ENCODE results near the gene SLX4IP.

Gene SLX4IP

GRCh38 chr20:10466325-10466724, 31.2 kb downstream of the SLX4IP start:
- no peak for DNase-seq (ENCODE audit: low read depth, low spot score)

GRCh38 chr20:10466855-10467254, 31.8 kb downstream of the SLX4IP start:
- no peak for DNase-seq (ENCODE audit: low read depth, low spot score)

DNA sequence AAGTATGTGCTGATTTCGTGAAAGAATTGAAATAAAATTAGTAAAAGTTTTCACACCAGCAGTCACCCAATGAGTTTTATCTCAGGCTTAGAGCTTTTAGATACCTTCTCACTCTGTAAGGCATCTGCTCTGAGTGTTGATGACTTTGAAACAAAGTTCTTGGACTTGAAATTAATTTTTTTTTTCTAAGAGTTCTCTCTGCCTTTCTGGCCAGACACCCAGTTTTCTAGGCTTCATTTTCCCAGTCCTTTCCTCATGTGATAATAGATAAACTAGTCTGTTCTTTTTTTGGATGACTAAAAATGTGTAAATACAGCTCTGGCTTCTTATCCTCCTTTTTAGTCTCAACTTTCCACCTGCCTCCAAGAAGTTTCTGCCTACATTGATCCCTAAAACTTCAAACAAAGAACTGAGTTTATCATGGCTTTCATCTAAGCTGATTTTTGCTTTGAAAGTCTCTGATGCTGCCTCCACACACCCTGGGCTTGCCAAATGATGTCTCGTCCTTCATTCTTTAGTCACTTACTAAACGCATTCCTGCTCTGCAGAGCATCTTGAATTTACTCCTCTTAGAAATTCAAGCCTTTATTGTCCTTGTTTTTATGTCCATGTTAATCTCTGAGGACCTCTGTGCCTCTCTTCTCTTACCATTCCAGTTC, 32.7 kb downstream of the SLX4IP start:
- DNase-seq (ENCODE audit: low read depth, low spot score), result no peak

GRCh38 chr20:10468340-10468845, 33.3 kb downstream of the SLX4IP start:
- no peak for DNase-seq (ENCODE audit: low read depth, low spot score)

- no peak for DNase-seq (ENCODE audit: low read depth, low spot score)
These were observed 34.0 kb downstream of the SLX4IP start for GRCh38 chr20:10469056-10469455.

DNA sequence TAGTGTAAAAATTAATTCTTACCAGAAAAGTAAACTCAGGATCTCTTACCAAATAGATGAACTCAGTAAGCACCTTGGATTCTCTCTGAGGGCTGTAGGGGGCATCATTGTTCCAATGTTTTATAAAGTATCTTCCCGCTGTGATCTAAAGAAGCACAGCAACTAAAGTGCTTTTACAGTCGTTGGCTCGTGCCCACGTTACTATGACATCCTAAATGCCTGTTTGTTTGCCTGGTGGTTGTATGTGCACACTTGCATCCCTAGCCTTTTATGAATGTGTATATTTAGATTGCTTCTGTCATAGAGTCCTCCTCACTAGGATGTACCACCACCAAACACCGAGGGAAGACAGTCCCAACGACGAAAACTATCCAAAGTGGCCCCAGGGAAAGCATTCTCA, 34.5 kb downstream of the SLX4IP start:
- peak; percentile 89 for DNase-seq (ENCODE audit: low read depth, low spot score)

GRCh38 chr20:10470276-10470675, 35.2 kb downstream of the SLX4IP start:
- DNase-seq (ENCODE audit: low read depth, low spot score), result no peak

GRCh38 chr20:10472871-10473270, 37.8 kb downstream of the SLX4IP start:
- DNase-seq (ENCODE audit: low read depth, low spot score), result no peak

DNA sequence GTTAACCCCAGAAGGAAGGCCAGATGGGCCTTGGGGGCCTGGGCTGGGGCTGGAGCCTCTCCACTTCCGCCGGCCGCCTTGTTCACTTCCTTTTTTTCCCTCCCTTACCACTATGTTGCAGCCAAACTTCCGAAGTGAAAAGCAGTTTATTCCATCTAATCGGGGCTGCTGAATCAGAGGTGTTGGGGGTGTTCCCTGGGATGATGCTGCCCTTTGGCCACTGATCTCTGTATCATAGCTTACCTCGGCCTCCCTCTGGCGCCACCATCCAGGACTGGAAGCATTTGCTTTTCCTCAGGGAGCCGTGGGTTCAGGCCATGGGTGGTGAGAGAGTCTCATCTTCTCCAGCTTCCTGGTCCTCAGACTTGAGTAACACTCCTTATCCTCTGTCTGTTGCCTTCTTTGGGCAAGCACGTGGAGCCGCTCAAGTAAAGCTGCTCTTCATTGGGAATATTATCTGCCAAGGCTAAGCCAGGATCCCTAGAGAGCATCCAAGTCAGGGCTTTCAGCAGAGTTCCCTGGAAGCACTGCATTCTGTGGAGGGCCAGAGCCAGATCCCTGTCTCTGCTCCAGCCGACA, 39.6 kb downstream of the SLX4IP start:
- DNase-seq (ENCODE audit: low read depth, low spot score), result no peak

- no peak for DNase-seq (ENCODE audit: low read depth, low spot score)
These were observed 40.1 kb downstream of the SLX4IP start for GRCh38 chr20:10475225-10475624.

DNA sequence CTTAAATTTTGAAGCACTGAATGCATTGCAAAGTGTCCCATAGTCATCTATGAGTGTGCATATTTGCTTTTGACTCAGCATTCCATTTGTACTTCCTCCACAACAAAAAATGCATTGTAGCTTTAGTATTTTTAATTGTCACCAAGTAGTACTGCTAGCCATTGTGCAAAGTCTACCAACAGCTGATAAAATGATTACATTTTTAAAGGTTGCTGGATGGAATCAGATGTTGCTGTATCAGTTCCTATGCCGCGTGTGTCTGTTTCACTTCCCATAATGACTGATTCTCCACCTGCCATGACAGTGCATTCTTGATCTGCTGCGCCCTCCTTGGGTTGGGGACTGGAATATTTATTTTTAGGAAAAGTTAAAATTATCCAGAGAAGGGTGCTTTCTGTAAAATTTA, 41.2 kb downstream of the SLX4IP start:
- no peak for DNase-seq (ENCODE audit: low read depth, low spot score)

GRCh38 chr20:10478205-10478604, 43.1 kb downstream of the SLX4IP start:
- DNase-seq (ENCODE audit: low read depth, low spot score), result no peak

- no peak for DNase-seq (ENCODE audit: low read depth, low spot score)
These were observed 43.8 kb downstream of the SLX4IP start for GRCh38 chr20:10478930-10479329.

DNA sequence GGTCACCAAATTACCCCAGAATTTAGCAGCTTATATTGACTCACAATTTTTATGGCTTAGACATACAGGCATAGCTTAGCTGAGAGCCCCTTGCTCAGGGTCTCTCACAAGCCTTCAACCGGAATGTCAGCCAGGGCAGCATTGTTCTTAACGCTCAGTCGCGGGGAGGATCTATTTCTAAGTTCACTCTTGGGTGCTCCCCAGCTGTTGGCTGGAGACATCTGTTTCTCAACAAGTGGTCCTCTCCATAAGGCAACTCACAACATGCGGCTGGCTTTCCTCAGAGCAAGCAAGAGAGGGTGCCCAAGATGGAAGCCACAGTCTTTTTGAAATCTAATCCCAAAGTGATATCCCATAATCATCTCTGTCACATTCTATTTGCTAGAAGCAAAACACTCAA, 46.6 kb downstream of the SLX4IP start:
- DNase-seq (ENCODE audit: low read depth, low spot score), result no peak

DNA sequence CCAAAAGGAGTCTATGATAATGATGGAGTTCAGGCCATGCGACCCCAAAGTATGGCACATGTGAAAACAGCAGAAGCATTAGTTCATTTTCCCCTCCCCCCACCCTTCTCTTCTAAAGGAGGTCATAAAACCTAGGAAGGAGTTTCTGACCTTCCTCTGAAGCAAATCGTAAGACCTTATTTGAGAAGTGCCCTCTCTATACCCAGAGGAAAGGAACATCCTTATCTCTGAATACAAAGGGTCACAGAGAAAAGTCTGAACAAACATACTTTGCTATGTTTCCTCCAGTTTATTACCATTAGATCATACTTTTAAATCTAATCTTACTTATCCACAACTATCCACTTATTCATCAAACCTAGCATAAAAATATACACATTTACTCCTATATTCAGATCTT, 48.6 kb downstream of the SLX4IP start:
- DNase-seq (ENCODE audit: low read depth, low spot score), result no peak

DNA sequence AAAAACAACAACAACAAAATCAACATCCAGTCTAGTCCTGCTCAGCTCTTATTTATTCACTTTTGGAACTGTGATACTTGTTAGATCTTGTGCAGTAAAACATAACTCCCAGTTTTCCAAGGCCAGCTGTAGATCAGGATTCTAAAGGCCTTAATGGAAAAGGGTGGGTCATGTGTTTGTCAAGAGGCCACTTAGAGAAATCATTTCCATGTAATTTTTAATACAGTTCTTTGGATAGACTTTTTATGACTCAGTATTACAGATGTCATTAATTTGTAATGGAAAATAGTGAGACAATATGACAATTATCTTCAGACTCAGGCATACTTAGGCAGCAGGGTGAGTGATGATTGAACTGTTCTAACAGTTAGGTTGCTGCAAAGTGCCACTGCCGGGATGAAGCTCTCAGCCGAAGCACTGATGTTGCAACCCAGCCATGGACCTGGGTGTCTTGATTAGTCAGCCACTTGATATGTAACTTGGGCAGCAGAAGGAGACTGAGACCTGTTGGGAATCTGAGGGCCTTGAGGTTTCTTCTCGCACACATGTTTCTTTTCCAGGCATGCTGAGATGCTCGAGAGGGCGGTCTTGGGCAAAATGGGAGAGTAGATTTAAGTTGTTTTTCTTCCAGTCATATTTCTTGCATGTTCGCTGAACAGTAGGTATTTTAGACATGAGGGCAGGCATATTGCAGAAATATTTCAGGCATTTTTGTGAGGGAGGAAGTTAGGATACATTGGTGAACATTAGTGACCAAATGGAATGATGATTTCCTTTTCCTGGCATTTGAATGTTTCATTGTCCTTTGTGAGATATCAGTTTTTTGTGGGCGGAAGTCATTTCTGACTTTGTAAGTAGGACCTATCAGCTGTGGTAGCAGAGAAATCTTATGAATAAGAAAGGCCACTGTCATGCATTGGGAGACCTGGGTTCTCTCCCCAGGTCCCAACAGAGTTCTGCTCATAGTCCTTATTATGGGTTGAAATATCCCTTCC, 52.3 kb downstream of the SLX4IP start:
- no peak for DNase-seq (ENCODE audit: low read depth, low spot score)

- DNase-seq (ENCODE audit: low read depth, low spot score), result no peak
These were observed 53.4 kb downstream of the SLX4IP start for GRCh38 chr20:10488534-10488933.

GRCh38 chr20:10489853-10490252, 54.7 kb downstream of the SLX4IP start:
- DNase-seq (ENCODE audit: low read depth, low spot score), result no peak

- DNase-seq (ENCODE audit: low read depth, low spot score), result no peak
These were observed 55.2 kb downstream of the SLX4IP start for GRCh38 chr20:10490257-10490656.

- DNase-seq (ENCODE audit: low read depth, low spot score), result no peak
These were observed 55.6 kb downstream of the SLX4IP start for GRCh38 chr20:10490706-10491105.

DNA sequence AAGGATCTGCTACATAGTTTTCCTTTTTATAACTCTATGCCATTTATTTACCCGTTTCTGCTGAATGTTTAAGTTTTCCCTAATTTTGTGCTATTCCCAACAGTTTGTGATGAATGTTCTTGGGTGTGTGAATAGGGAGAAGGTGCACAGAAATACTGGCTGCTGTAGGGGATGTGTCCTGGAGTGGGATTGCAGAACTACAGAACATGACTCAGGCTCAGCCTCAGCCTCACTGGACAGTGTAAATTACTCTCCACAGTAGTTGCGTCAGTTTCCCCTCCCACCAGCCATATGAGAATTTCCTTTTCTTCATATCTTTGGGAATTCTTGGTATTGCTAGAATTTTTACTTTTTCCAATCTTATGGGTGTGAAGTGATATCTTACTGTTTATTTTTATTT, 57.0 kb downstream of the SLX4IP start:
- no peak for DNase-seq (ENCODE audit: low read depth, low spot score)

GRCh38 chr20:10492844-10493243, 57.7 kb downstream of the SLX4IP start:
- DNase-seq (ENCODE audit: low read depth, low spot score), result no peak

Measured in smooth muscle cell of the brain vasculature (primary cell).